Measurements from ENCODE around the gene COL8A2. TPM values are rescaled to one million over a fixed set of nuclear protein-coding genes. Genes with fewer than 3 reads are reported as not detected.

COL8A2 gene
- total RNA-seq, 4 donors from 2014 or later, result 0.83 to 1.3 (median 1.1) TPM

DNA sequence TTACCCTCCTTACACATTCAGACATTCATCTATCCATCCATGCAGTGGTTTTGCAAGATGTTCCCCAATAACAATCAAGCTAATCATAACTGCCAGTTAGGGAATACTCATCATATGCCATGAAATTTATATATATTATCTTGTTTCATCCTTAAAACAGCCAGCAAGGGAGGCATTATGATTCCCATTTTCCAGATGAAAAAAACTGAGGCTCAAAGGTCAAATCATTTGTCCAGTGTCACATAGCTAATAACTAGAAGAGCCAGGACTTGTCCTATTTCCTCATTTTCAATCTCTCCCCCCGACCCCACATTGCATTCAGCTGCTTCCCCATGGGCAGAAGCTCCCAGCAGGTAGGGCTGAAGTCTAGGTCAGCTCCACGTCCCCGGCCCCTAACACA is 7.0 kb upstream of the COL8A2 start:
- peaks cover 0 to 12% (median 0%) of the 10 kb centered on the region in 4 donors for H3K4me1 ChIP-seq
- DNase-seq, result no peak
- H3K36me3 ChIP-seq, result peaks cover 0 to 11% (median 0%) of the 10 kb centered on the region in 3 donors
- H3K9me3 ChIP-seq, result no peaks in the 10 kb centered on the region
- no peak overlapping the region for H3K4me3 ChIP-seq
- no peaks in the 10 kb centered on the region for H3K27me3 ChIP-seq
- TF ChIP-seq POLR2A (IDR thresholded peaks at IDR 0.05), result no peak
- no peak for TF ChIP-seq CTCF (IDR thresholded peaks at IDR 0.05)
- H3K27ac ChIP-seq, result no peak overlapping the region

DNA sequence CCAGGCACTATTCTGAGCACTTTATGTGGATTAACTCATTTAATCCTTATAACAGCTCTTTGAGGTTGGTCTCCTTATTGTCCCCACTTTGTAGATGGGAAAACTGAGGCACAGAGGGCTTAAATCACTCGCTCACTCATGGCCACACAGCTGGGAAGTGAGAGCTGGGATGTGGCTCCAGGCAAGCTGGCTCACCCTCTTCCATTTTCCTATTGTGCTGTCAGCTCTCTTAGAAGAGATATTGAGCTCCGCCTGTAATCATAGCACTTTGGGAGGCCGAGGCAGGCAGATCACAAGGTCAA is 3.8 kb upstream of the COL8A2 start:
- no peak overlapping the region for H3K27ac ChIP-seq
- no peak for DNase-seq
- TF ChIP-seq CTCF (IDR thresholded peaks at IDR 0.05), result no peak
- no peak for TF ChIP-seq POLR2A (IDR thresholded peaks at IDR 0.05)
- no peak overlapping the region for H3K4me3 ChIP-seq
- H3K4me1 ChIP-seq, result peaks cover 0 to 8% (median 0%) of the 10 kb centered on the region in 4 donors
- H3K27me3 ChIP-seq, result peaks cover 0 to 7% of the 10 kb centered on the region in 2 donors
- no peaks in the 10 kb centered on the region for H3K36me3 ChIP-seq
- no peaks in the 10 kb centered on the region for H3K9me3 ChIP-seq

- Histone ChIP-seq H3K27me3 (peaks cover 0 to 7% of the 10 kb centered on the region in 2 donors), H3K4me1 (peaks cover 0 to 5% (median 0%) of the 10 kb centered on the region in 4 donors), H3K9me3 (no peaks in the 10 kb centered on the region), H3K4me3 (no peak overlapping the region), H3K36me3 (no peaks in the 10 kb centered on the region), H3K27ac (no peak overlapping the region)
- DNase-seq, result no peak
- TF ChIP-seq POLR2A (IDR thresholded peaks at IDR 0.05) (no peak), CTCF (IDR thresholded peaks at IDR 0.05) (no peak)
Measured at GRCh38 chr1:36128126-36128904, 3.3 kb upstream of the COL8A2 start.

DNA sequence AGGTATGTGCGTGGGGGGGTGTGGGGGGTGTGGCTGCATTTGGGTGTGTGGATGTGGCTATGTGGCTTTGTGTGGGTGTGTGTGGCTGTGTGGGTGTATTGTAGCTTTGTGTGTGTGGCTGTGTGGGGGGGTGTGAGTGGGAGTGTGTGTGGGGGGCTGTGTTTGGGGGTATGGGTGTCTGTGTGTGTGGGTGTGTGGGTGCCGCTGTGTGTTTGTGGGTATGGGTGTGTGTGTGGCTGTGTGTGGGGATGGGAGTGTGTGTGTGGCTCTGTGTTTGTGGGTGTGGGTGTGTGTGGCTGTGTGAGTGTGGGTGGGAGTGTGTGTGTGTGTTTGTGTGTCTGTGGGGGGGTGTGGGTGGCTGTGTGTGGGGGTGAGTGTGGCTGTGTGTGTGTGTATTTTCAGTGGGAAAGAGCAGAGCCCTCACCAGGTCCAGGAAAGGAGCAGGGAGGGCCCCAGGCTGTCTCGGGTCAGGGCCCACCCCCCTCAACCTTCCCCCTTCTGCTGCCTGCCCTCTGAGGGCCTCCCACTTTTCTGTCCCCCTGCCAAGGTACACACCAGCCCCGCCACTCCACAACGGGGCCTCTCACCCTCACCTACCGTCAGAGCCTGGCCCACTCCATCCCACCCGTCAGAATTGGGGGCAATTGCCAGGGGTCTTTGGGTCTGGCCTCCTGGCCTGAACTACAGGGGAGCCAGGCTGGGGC is 1.9 kb upstream of the COL8A2 start:
- Histone ChIP-seq H3K4me1 (peaks cover 0 to 5% (median 0%) of the 10 kb centered on the region in 4 donors), H3K36me3 (no peaks in the 10 kb centered on the region), H3K9me3 (no peaks in the 10 kb centered on the region), H3K4me3 (no peak overlapping the region), H3K27me3 (peaks cover 0 to 7% of the 10 kb centered on the region in 2 donors), H3K27ac (no peak overlapping the region)
- DNase-seq, result no peak
- TF ChIP-seq CTCF (IDR thresholded peaks at IDR 0.05) (no peak), POLR2A (IDR thresholded peaks at IDR 0.05) (no peak)

- H3K9me3 ChIP-seq, result no peaks in the 10 kb centered on the region
- H3K4me1 ChIP-seq, result peaks cover 0 to 5% (median 0%) of the 10 kb centered on the region in 4 donors
- no peak for DNase-seq
- peaks cover 0 to 7% of the 10 kb centered on the region in 2 donors for H3K27me3 ChIP-seq
- H3K36me3 ChIP-seq, result no peaks in the 10 kb centered on the region
- H3K27ac ChIP-seq, result no peak overlapping the region
- no peak overlapping the region for H3K4me3 ChIP-seq
- TF ChIP-seq CTCF (IDR thresholded peaks at IDR 0.05), result no peak
- TF ChIP-seq POLR2A (IDR thresholded peaks at IDR 0.05), result no peak
Measured at GRCh38 chr1:36126005-36126716, 1.1 kb upstream of the COL8A2 start.
